CD4-positive, alpha-beta T cell treated with Interleukin-12 subunit alpha and Interleukin-12 subunit beta, for 1 hour (primary cell): Measurements from ENCODE around the gene PEAR1.
A peak's percentile ranks its signal among the peaks of the same experiment; 100 is the strongest.

Experiments used
- DNase-seq: peaks from one replicate; pipeline ENCODE4 v3.0.0-alpha.2; 2020

PEAR1 gene, protein sequence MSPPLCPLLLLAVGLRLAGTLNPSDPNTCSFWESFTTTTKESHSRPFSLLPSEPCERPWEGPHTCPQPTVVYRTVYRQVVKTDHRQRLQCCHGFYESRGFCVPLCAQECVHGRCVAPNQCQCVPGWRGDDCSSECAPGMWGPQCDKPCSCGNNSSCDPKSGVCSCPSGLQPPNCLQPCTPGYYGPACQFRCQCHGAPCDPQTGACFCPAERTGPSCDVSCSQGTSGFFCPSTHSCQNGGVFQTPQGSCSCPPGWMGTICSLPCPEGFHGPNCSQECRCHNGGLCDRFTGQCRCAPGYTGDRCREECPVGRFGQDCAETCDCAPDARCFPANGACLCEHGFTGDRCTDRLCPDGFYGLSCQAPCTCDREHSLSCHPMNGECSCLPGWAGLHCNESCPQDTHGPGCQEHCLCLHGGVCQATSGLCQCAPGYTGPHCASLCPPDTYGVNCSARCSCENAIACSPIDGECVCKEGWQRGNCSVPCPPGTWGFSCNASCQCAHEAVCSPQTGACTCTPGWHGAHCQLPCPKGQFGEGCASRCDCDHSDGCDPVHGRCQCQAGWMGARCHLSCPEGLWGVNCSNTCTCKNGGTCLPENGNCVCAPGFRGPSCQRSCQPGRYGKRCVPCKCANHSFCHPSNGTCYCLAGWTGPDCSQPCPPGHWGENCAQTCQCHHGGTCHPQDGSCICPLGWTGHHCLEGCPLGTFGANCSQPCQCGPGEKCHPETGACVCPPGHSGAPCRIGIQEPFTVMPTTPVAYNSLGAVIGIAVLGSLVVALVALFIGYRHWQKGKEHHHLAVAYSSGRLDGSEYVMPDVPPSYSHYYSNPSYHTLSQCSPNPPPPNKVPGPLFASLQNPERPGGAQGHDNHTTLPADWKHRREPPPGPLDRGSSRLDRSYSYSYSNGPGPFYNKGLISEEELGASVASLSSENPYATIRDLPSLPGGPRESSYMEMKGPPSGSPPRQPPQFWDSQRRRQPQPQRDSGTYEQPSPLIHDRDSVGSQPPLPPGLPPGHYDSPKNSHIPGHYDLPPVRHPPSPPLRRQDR

DNA sequence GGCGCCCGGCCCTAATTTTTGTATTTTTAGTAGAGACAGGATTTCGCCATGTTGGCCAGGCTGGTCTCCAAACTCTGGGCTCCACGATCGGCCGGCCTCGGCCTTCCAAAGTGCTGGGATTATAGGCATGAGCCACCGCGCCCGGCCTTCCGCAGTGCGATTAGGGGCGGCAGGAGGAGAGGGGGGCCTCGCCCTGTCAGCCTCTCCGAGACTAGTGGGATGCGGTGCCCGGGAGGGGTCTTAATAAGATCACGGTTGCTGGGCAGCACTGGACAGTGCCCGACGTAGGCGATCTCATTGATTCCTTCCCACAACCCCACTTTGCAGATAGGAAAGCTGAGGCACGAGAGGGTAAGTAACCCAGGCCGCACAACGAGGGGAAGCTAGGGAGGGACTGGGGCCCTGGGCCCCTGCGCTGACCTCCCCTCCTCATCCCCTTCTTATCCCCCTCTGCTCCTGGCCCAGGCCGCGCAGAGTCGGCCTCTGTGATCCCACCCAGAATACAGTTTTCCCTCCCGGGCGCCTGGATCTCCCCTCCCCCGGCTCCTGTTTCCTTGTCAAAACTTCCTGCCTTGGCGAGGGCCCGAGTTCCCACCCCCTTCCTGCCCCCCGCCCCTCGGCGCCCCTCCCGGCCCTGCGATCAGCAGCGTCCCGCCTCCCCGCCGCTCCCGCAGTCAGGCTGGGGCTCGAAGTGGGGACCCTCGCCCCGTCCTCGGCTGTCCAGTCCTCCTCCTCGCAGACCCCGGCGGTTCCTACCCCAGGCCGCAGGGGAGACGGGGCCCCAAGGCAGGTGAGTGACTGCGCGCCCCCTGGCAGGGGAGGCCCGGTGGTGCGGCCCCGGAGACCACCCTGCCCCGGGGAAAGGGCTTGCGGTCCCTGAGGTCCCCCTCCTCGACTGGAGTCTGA, at the start of gene PEAR1:
PEAR1 (plus strand) TSS at position 671 of the 906 bp plus-strand sequence. CDS start 10,209 bp downstream, outside the sequence.
- no peak for DNase-seq

DNA sequence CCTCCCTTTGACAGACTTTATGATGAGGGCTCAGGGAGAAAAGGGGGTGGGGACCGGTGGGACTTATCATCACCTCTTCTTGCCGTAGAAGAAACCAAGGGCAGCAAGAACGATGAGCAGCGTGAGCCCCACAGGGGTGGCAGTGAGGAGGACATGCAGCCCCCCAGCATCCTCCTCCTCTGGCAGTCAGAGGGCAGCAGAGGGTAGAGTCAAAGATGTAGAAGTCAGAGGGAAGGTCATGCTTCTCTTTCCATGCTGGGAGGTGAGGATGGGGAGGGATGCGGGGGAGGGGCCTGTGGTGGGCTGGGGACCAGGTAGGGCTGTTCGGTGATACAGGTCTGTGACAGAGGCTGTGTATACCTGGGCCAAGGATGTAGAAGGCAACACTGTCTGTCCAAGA, 49.4 kb upstream of the PEAR1 start:
- DNase-seq = no peak

DNA sequence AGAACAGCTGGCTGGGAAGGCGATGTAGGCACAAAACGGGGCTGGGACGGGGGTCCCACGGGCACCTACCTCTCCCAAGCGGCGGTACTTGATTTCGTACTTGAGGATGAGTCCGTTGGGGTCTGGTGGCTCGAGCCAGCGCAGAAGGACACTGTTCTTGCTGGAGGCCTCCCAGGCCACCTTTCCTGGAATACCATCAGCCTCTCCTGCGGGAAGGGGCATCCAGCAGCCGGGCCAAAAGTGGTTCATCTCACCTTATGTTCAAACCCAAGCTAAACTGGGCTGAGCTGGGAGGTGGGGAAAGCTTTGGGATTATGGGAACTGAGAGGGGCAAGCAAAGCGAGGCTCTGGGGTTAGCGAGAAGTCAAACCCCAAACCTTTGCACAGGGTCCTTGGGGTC, 48.9 kb upstream of the PEAR1 start:
- no peak for DNase-seq

DNA sequence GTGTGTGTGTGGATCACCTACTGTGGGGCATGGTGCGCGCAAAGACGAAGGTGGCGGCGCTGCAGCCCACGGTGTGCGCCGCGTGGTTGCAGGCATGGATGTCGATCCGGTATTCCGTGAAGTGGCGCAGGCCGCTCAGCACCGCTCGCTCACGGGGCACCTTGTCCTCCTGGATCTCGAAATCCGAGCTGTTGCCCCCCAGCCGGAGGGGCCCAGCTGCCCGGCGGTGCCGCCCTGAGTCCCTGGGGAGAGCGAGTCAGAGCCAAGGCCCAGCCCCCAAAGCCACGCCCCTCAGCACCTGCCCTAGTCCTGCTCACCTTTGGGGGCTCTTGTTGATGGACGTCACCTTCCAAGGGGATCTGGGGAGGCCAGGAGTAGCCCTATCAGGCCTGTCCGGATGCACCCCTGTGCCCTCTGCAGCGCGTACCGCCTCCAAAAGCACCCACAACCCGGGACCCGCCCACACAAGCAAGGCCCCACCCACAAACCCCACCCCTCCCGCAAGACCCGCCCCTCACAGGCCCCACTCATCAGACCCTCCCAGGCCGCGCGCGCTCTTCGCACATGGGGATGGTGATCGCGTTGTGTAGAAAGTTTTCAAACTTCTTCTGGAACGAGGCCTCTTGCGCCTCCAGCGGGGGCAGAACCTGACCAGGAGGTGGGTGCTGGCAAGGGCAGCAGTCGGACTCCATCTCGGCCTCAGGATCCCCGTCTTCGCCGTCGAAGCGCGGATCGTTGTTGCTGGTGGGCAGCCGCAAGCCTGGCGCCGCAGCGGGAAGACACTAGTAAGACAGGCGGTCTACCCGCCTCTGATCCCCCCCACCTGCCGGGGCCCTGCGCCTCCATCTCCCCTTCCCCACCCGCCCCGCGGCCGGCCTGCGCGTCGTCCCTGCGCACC, 48.2 kb upstream of the PEAR1 start:
- peak; percentile 49 for DNase-seq

DNA sequence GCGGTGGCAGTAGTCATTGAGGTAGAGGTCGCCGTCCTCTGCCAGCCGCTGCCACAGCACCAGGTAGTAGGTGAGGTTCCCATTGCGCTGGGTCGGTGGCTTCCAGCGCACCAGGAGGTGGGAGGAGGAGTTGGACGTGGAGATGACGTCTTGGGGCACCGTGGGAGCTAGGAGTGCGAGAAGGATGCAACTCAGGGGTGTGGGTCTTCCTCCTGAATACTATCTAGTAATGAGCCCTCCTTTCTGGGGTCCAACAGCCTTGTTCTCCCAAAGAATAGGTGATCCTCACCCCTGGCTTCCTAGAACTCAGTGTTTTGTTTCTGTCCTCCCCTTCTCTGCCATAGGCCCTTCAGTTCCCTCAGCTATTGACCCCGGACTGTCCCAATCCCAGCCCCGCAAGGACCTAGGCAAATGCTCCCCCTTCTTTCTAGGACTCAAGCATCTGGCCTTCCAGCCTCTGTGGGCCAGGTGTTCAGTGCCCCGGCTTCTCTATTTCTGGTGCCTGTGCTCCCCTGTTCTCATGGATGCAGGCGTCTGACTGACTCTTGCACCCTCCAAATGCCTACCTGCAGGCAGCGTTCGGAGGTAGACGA, 47.5 kb upstream of the PEAR1 start:
- DNase-seq = no peak

DNA sequence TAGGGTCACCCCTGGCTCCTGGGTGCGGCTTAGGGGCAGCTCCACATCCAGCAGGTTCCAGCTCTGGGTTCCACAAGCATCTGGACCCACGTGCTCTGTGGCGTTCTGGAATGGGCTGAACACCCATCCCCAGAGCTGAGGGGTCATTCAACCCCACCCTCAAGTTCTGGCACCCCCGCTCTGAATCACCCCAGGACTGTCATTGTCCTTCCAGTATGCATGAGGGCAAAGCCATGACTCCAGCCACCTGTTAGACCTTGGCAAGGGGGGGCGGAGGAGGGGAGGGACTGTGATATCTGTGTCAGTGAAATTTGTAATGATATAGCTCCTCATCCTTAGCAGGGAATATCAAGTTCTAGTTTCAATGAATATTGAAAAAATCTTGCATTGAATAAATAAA, 46.9 kb upstream of the PEAR1 start:
- no peak for DNase-seq

DNA sequence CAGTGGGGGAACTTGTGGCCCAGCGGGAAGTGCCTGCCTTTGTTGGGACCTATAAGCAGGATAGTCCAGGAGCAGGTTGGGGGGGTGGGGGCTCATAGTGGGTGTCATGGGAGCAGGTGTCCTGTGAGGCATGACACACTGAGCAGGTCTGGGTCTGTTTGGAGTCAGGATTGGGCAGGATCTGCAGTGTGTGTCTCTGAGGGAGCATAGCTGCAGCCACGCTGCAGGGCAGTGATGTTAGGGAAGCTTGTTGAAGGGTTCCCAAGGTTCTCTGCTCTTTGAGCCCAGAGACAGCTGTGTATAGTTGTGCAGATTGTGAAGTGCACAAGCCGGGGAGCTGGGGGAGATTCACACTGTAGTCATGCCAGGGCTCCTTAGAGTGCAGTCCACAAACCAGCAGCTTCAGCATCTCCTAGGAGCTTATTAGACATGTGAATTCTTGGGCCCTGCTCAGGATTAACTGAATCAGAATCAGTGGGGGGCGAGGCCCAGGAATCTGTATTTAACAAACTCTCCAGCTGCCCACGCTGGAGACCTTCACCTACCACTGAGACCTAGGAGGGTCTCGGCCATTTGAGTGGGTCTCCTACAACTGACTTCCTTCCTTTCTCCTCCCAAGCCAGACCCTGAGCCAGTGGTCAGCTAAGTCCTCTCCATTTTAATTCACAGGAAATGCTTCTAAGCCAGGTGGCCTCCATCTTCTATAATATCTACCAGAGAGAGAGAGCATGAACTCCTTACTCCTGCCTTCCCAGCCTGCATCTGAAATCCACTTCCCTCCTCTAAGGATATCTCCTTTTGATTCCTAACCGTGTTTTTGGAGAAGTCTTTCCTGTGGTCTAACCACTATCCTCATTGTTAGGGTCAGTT, 45.7 kb upstream of the PEAR1 start:
- no peak for DNase-seq

DNA sequence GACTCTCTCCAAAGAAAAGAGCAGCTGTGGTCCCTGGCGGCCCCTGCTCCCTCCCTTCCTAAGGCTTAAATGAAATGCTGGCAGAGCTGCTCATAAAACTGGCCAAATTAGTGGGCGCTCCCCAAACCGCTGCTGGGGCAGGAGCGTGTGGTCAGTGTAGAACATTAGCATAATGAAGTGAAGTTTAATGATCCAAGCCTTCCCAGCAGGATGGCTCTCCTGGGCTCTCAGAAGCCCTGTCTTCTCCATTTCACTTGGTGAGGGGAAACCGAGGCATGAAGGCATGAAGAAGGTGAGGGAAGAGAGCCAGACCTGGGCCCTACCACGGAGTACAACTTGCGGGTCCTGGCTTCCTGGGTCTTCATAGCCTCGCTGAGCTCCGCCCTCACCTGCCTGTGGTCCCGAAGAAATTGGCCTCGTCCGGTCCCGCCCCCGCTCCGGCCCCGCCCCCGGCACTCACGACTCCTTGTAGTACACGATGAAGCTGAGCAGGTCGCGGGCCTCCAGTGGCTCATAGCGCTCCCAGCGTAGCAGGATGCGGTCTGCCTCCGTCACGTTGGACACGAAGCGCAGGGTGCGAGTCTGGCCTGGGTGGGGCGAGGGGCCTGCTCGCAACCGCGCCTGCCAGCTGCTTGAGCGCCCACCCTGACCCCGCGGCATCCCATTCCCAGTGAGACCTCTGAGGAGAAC, 44.9 kb upstream of the PEAR1 start:
- peak; percentile 82 for DNase-seq

DNA sequence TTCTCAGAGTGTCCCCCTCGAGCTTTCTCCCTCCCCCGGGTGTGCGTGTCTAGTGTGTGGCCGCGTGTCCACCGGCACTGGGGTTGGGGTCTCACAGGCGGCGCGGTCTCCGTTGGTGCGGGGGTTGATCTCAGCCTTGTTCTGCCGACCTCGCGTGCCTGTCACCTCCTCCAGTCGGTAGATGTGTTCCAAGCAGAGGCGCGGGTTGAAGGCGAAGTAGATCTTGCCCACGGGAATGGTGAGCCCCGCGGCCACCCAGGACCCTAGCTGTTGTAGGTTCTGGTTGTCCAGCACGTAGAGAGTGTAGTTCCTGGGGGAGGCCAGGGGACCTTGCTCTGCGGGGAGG, 44.4 kb upstream of the PEAR1 start:
- DNase-seq = no peak

DNA sequence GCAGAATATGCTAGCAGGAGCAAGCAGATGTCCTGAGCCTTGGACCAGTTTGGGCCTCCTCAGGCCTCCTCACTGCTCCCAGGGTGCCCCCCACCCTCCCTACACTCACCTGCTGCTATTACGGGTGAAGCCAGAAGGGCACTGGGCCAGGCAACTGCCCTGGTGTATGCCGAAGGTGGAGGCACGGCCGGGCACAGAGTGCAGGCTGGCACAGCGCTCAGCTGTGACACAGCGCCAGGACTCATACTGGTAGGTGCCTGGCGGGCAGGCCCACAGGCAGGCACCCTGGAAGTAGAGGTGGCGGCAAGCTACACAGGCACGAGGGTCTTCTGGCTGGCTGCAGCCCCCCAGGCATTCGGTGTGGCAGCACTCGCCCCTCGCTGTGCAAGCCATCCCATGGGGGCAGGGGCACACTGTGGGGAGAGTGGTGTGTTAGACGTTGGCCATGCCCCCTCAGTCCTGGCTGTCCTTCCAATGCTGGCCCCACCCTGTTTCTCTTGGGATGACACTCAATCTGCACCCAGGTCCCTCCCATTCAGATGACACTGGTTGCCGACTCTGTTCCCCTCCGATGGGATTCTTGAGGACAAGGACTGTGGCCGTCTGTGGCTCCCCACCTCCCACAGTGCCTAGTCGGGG, 41.6 kb upstream of the PEAR1 start:
- no peak for DNase-seq

DNA sequence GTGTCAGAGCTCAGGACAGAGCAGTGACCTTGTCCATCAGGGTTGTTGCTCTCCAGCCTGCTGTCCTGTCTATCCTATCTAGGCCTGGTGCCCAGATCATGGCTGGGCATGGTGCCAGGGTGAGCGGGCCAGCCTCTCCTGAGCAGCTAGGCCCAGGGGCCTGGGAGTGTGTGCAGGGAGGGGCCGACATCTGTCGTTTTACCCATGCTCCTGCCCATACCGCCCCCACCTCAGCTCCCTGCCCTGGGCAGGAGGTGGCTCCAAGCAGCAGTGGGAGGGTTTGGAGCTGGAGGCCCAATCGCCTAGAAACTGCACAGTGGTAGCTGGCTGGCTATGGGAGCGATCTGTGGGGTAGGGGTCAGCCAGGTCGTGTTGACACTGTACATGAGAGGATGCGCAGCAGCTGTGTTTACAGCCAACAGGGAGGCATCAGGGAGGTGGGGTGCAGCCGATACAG, 41.1 kb upstream of the PEAR1 start:
- DNase-seq = no peak

DNA sequence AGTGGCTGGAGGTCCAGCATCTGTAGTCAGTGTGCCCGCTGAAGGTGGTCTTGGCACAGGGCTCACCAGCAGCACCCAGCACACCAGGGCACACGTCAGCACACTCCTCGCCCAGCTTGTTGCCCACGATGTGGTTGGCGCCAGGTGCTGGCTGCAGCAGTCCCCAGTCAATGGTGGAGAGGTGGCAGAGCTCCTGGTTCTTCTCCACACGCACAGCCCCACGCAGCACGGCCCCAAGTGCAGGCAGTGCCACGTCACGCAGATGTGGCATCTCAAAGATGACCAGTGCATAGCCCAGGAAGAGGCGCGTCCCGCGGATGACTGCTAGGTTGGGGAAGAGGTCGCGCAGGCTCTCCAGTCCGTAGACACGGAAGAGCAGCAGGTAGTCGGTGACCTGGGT, 39.8 kb upstream of the PEAR1 start:
- no peak for DNase-seq

DNA sequence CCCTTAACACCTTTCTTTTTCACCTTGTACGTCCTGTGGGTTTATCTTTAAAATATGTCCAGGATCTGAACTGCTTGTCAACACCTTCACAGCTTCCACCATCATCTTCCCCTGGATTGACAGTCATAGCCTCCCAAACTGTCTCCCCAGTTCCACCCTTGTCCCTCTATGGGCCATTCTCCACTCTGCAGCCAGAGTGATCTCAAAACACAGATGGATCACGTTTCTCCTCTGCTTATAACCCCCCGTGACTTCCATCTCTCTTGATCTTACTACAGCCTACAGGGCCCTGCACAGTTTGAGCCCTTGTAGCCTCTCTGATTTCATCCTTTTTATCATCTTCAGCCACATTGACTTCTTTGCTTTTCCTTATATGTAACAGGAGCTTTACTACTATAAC, 38.9 kb upstream of the PEAR1 start:
- DNase-seq = no peak

DNA sequence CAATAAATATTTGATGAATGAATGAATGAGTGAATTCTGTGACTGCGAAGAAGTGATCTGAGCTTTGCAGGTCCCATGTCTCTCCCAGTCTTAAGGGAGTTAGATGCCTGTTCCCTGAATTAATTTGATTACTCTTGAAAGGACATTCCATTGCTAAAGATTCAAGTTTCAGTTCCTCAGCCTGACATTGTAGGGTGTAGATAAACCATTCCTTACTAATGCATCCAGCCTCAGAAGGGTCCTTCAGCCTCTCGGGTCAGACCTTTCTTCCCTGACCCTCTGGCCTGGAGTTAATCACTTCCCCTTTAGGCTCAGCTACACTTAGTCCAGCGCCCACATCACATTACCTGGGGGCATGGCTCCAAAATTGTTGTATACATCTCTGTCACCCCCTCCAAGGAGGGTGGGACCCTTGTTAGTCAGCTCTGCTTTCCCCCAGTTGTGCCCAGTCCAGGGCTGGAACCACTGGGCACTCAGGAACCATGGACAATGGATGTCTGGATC, 37.2 kb upstream of the PEAR1 start:
- DNase-seq = no peak

DNA sequence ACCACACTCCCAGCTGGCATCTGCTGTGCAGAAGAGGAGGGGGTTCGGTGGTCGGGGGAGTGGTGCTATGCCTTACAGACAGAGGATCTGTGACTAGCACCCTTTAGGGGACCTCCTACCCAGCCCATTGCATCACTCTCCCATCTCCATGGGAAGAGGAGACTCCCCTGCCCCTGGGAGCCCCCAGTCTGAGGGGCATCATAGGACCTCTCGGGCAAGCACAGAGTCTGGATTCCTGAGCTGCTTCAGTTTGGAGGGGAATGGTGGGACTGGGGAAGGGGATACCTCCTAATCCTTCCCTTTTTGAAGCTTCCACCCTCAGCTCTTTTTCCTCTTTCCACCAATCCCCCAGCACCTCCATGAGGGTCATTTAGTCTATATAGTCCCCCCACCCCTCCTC, 36.0 kb upstream of the PEAR1 start:
- no peak for DNase-seq

DNA sequence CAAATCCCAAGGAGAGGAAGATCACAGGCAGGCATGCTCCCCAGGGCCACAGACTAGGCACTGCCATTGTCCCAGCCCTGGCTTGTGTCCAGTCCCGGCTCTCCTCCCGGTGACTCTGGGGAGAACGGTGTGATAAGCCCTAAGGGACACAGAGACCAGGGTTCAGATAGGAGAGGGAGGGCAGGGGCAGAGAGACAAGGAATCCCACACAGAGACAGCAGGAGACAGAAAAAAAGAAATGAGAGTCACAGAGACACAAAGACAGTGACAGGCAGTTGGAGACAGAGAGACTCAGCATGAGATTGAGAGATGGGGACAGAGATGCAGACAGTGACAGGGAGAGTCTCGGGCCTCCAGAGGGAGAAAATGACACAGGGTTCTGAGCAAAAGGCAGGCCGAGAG, 35.0 kb upstream of the PEAR1 start:
- no peak for DNase-seq

DNA sequence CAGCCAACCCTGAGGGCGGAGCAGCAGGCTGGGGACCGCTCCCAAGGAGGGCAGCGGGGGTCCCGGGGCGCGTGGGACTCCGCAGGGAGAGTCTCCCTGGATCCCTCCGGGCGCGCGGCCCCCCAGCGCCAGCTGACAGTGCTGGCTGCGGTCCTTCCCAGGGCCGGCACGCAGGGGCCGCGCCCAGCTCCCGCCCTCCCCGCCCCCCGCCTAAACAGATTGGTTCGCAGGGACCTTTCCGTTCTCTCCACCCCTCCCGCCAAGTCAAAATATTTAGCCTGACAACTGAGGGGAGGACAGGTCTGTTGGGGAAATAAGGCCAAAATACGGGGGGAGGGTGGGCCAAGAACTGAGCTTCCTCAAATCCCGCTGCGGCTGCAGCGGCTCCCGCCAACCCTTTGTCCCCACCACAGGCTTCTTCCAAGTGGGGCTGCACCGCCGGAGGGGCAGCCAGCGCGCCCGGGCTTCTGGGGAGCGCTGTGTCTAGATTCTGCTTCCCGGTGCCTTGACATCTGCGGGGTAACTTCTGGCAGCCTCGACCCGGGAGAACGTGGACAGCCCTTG, 34.5 kb upstream of the PEAR1 start, which contains the start of gene INSRR:
INSRR (minus strand) TSS at position 159 of the 564 bp plus-strand sequence. CDS start 496 bp downstream, outside the sequence.
- DNase-seq = no peak

DNA sequence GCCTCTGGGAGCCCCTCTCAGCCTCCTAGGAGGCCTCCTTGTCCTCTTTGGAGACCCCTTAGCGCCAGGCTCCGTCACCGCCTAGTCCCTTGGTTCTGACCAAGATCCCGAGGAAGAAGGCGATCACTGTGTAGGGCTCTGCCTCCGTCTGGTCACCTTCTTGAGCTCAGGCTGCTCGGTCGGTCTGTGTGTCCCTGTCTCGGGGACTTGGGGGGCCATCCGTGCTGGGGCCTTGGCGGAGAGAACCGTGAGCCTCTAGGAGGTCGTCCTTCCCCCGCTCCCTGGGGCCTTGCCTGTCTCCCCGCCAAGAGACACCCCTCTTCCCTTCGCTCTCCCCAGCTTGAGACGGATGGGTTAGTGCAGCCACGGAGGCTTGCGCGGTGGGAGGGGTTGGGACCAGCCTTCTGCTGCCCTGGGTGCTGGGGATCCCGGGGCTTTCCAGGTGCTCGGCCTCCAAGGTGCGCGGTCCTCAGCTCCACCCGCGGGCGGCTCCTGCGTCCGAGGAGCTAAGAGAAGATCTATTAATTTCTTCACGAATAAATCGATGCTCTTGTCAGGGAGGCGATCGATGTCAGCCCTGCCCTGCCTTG, 33.9 kb upstream of the PEAR1 start:
- no peak for DNase-seq
